Neural cell (in vitro differentiated cells): Measurements from ENCODE around the gene IRS1.

Experiments
- CTCF ChIP-seq: fragments of 450-650 bp; IDR thresholded peaks from 2 replicates; pipeline ENCODE4 v1.5.1; 2014; ENCODE audit warnings: antibody characterized with exemption, mild to moderate bottlenecking, moderate library complexity; ENCODE audit not compliant: poor library complexity, severe bottlenecking
- EP300 ChIP-seq: fragments of 450-650 bp; conservative IDR thresholded peaks from 2 replicates; pipeline ENCODE4 v1.6.1; 2014; ENCODE audit warnings: antibody characterized with exemption, mild to moderate bottlenecking, moderate library complexity; ENCODE audit not compliant: poor library complexity, severe bottlenecking
- EZH2 ChIP-seq: fragments of 200-600, 300-800 bp; shearing (Covaris generic), sonication (generic); IDR thresholded peaks from 2 replicates; pipeline ENCODE4 v1.6.1; 2014; ENCODE audit warnings: antibody characterized with exemption, low read length, borderline replicate concordance, mild to moderate bottlenecking; ENCODE audit not compliant: insufficient read depth, poor library complexity, severe bottlenecking
- POLR2AphosphoS5 ChIP-seq: IDR thresholded peaks from 2 replicates; pipeline ENCODE4 v1.6.1; 2012
- RAD21 ChIP-seq: fragments of 450-650 bp; conservative IDR thresholded peaks from 2 replicates; pipeline ENCODE4 v1.6.1; 2014; ENCODE audit warnings: antibody characterized with exemption, mild to moderate bottlenecking, moderate library complexity
- SMC3 ChIP-seq: fragments of 450-650 bp; conservative IDR thresholded peaks from 2 replicates; pipeline ENCODE4 v1.6.1; 2014; ENCODE audit warnings: antibody characterized with exemption, mild to moderate bottlenecking, moderate library complexity; ENCODE audit not compliant: poor library complexity
- TAF1 ChIP-seq: IDR thresholded peaks from 2 replicates; pipeline ENCODE4 v1.6.1; 2012; ENCODE audit warnings: low read depth

- TF ChIP-seq CTCF (no peak), TAF1 (no peak), RAD21 (no peak), EZH2 (no peak), POLR2AphosphoS5 (no peak), SMC3 (no peak), EP300 (no peak)
These were observed 96.1 kb downstream of the IRS1 start for GRCh38 chr2:226703514-226703913.
